ENCODE data around the gene GYPC.
"Not testable (repeated sequence)": the region's sequence is repeated elsewhere in the genome, so short reads cannot be mapped to it uniquely, and the experiment has no call there.

The GYPC gene

GRCh38 chr2:126672980-126673605 is 17.1 kb downstream of the GYPC start:
- DNase-seq: no peak

- DNase-seq: no peak
Measured at GRCh38 chr2:126674075-126674744, 18.3 kb downstream of the GYPC start.

GRCh38 chr2:126675637-126676036 is 19.7 kb downstream of the GYPC start:
- DNase-seq: no peak

DNA sequence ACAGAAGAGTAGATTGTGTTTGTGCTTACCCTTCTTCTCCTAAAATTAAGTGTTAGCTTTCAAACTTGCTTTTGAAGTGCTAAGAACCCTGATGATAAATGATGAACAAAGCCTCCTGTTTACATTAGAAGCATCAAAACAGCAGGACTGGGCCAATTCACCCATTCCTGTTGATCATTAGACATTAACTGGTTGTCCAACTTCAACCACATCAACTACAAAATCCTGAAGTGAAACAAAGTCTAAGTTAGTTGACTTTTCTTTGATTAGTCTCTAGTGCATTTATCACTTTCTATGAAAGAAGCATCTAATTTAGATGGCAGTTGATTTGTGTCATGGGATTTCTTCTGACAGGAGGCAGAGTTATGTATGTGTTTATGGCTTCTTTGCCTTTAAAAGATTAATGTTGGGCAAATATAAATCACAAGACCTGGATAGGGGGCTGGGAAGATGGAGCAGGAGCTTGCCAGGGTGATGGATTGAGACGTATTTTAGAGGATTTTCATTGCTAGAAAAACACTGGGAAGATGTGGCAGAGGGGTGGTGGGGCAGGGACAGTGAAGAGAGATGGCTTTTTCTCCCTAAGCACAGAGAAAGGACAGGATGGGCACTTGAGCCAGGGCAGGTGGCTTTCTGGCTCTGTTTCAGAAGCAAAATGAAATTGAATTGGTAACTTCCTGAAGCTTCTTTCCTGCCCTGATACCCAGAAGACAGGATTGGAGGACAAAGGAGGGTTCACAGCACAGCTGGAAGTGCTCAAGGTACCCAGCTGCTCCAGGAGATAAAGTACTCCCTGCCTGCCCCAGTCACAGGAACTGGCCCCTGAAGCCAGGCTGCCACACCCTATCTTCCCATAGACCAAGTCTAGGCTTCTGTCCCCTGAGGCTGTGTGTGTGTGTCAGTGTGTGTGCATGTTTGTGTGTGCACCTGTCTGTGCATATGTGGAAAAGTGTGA is 20.5 kb downstream of the GYPC start:
- no peak for DNase-seq

DNA sequence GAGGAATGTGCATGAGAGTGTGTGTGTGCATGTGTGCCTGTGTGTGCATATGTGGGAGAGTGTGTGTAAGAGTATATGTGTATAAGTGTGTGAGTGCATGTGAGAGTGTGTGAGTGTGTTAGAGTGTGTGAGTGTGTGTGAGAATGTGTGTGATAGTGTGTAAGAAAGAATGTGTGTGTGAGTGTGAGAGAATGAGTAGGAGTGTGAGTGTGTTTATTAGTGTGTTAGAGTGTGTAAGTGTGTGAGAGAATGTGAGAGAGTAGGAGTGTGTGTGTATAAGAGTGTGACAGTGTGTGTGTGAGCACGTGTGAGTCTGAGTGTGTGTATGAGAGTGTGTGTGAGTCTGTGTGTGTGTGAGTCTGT is 21.2 kb downstream of the GYPC start:
- DNase-seq: no peak

- no peak for DNase-seq
Measured at GRCh38 chr2:126678269-126679065, 22.5 kb downstream of the GYPC start.

GRCh38 chr2:126679094-126679713 is 23.2 kb downstream of the GYPC start:
- DNase-seq: no peak

- no peak for DNase-seq
Measured at GRCh38 chr2:126681505-126681904, 25.5 kb downstream of the GYPC start.

GRCh38 chr2:126685629-126686028 is 29.7 kb downstream of the GYPC start:
- no peak for DNase-seq

GRCh38 chr2:126686286-126686685 is 30.3 kb downstream of the GYPC start:
- DNase-seq: no peak

DNA sequence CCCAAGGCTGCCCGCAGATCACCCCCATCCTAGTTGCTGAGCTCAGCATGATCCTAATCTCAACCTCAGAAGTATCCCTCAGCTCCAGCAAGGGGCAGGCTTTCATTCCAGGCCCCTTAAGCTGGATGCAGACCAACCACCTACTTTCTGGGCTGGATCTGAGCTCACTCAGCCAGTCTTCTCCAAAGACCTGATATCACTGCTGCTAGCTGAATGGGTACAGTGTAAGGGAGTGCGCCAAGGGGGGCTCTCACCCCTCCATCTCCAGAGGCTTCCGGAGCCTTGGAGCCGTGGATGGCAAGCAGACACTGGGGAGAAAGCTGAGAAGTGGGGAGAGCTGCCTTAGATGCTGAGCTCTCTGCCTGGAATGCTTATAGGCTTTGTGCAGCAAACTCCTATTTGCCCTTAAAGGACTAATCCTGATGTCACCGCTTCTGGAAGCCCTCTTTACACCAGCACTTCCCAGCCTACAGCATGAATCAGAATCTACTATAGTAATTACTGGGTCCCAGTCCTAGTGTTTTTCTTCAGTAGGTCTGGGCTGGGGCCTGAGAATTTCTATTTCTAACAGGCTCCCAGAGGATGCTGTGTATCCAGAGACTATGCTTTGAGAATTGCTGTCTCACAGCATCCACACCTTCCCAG is 31.0 kb downstream of the GYPC start:
- no peak for DNase-seq

DNA sequence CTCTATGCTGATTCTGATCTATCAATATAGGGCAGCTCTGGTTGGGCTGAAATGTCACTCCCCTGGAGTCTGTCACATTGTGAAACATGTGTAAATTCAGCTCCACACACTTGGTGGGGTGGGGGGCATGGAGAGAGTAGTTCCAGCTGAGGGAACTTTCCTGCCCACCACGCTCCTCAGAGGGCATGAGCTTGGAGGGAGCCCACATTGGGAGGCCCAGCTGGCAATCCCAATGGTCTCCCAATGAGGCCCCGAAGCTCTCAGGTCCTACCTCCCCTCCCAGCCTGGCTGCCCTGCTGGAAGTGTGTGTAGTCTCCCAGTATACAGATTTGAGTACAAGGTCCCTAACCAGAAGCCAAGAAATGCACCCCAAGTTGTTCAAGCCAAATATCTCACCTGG is 31.5 kb downstream of the GYPC start:
- DNase-seq: no peak

- not testable (repeated sequence) for DNase-seq
Measured at GRCh38 chr2:126688594-126688993, 32.6 kb downstream of the GYPC start.

DNA sequence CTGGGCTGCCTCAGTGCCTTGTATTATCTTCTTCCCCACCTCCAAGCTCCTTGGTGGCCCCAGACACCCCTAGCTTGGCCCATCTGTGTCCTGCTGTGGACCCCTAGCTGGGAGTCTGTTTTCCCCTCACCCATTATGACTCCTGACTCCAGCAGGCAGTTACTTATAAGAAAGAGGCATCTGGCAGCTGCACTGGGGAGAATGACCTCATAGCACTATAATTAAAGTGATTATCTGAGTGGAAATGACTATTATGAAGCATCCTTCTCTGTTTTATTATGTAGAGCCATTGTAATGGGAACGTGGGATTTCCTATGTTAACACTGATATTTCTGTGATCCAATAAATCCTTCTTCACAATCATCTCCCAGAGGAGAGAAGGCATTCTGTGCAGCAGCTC is 36.3 kb downstream of the GYPC start:
- DNase-seq: not testable (repeated sequence)

DNA sequence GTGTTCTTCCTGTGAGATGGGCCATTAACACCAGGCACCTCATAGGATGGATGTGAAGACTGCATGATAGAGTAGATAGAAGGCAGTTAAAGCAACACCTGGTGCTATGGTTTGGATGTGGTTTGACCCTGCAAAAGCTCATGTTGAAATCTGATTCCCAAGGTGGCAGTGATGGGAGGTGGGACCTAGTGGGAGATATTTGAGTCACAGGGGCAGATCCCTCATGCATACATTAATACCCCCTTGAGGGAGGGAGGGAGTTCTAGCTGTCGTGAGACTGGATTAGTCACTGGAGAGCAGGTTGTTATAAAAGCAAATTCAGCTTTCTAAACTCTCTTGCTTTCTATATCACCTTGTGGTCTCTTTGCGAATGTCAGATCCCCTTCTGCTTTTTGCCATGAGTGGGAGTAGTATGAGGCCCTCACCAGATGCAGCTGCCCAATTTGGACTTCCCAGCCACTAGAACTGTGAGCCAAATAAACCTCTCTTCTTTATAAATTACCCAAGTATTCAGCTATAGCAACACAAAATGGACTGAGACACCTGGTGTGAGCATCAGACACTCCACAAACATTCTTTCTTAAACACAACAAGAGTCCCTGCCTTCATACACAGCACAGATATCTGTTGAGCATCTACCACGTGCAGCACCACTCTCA is 37.1 kb downstream of the GYPC start:
- DNase-seq: not testable (repeated sequence)

- no peak for DNase-seq
Measured at GRCh38 chr2:126696644-126697520, 40.9 kb downstream of the GYPC start.

- no peak for DNase-seq
Measured at GRCh38 chr2:126698376-126698775, 42.4 kb downstream of the GYPC start.

GRCh38 chr2:126699018-126699417 is 43.1 kb downstream of the GYPC start:
- DNase-seq: no peak

GRCh38 chr2:126699716-126700581 is 44.0 kb downstream of the GYPC start:
- DNase-seq: no peak

Data from CD4-positive, alpha-beta T cell treated with Interleukin-17A for 1 hour (primary cell).